Stimulated activated CD8-positive, alpha-beta memory T cell treated with anti-CD3 and anti-CD28 coated beads, Interleukin-12 subunit alpha, Interleukin-12 subunit beta, amount 100 ng/mL, for 24 hours (primary cell): ENCODE data around the gene ZNF648.
"Not testable (repeated sequence)": the region's sequence is repeated elsewhere in the genome, so short reads cannot be mapped to it uniquely, and the experiment has no call there.

ENCODE experiments used
- DNase-seq: peaks from one replicate; pipeline ENCODE4 v3.0.0-alpha.2; 2020; ENCODE audit errors: extremely low read depth

ZNF648 gene

GRCh38 chr1:182061594-182061993, at the start of gene ZNF648:
Gene ZNF648, minus strand, starts transcription at chr1:182061712. Its CDS starts 3,702 bp downstream, at chr1:182058010.
- DNase-seq, result no peak

- DNase-seq, result no peak
Measured at GRCh38 chr1:182110635-182111034, 49.1 kb upstream of the ZNF648 start.

GRCh38 chr1:182109771-182110170, 48.3 kb upstream of the ZNF648 start:
- no peak for DNase-seq

GRCh38 chr1:182107209-182107608, 45.7 kb upstream of the ZNF648 start:
- no peak for DNase-seq

- DNase-seq, result no peak
Measured at GRCh38 chr1:182102043-182102416, 40.5 kb upstream of the ZNF648 start.

GRCh38 chr1:182101415-182102042, 40.0 kb upstream of the ZNF648 start:
- no peak for DNase-seq

- no peak for DNase-seq
Measured at GRCh38 chr1:182098301-182098700, 36.8 kb upstream of the ZNF648 start.

- no peak for DNase-seq
Measured at GRCh38 chr1:182095946-182096345, 34.4 kb upstream of the ZNF648 start.

- not testable (repeated sequence) for DNase-seq
Measured at GRCh38 chr1:182094514-182095005, 33.0 kb upstream of the ZNF648 start.

GRCh38 chr1:182093781-182094180, 32.3 kb upstream of the ZNF648 start:
- DNase-seq, result no peak

GRCh38 chr1:182092336-182092735, 30.8 kb upstream of the ZNF648 start:
- no peak for DNase-seq

- DNase-seq, result no peak
Measured at GRCh38 chr1:182091083-182091482, 29.6 kb upstream of the ZNF648 start.

GRCh38 chr1:182087719-182088350, 26.3 kb upstream of the ZNF648 start:
- no peak for DNase-seq

GRCh38 chr1:182087304-182087703, 25.8 kb upstream of the ZNF648 start:
- DNase-seq, result no peak

GRCh38 chr1:182086620-182087019, 25.1 kb upstream of the ZNF648 start:
- no peak for DNase-seq

GRCh38 chr1:182086136-182086535, 24.6 kb upstream of the ZNF648 start:
- no peak for DNase-seq

- no peak for DNase-seq
Measured at GRCh38 chr1:182085726-182086125, 24.2 kb upstream of the ZNF648 start.

GRCh38 chr1:182084487-182085316, 23.2 kb upstream of the ZNF648 start:
- DNase-seq, result peak; percentile 22

GRCh38 chr1:182083851-182084486, 22.5 kb upstream of the ZNF648 start:
- DNase-seq, result no peak

- DNase-seq, result no peak
Measured at GRCh38 chr1:182080955-182081582, 19.6 kb upstream of the ZNF648 start.

GRCh38 chr1:182080040-182080439, 18.5 kb upstream of the ZNF648 start:
- DNase-seq, result no peak

GRCh38 chr1:182071924-182072323, 10.4 kb upstream of the ZNF648 start:
- DNase-seq, result no peak
